Loucy (cell line): Measurements from ENCODE around the gene XPNPEP3.

Experiments
- H2AFZ ChIP-seq: fragments of 200-600 bp; sonication (generic); 2 replicates; pipeline ENCODE4 v1.6.0; 2016; ENCODE audit warnings: antibody characterized with exemption, mild to moderate bottlenecking, low read length, moderate library complexity
- H3F3A ChIP-seq: fragments of 200-600 bp; 2 replicates; pipeline ENCODE4 v1.6.0; 2016; ENCODE audit warnings: antibody characterized with exemption, low read depth, mild to moderate bottlenecking
- H3K27me3 ChIP-seq: fragments of 200-600 bp; sonication (generic); 2 replicates; pipeline ENCODE4 v1.6.1; 2014; ENCODE audit warnings: low read length, mild to moderate bottlenecking; ENCODE audit not compliant: insufficient read depth, poor library complexity, severe bottlenecking
- H3K36me3 ChIP-seq: fragments of 200-600 bp; sonication (generic); 2 replicates; pipeline ENCODE4 v1.6.1; 2016; ENCODE audit warnings: low read length; ENCODE audit not compliant: insufficient read depth
- H3K4me1 ChIP-seq: fragments of 200-600 bp; sonication (generic); 2 replicates; pipeline ENCODE4 v1.5.1; 2014; ENCODE audit warnings: low read length, mild to moderate bottlenecking; ENCODE audit not compliant: insufficient read depth, poor library complexity, severe bottlenecking
- H3K4me2 ChIP-seq: fragments of 200-600 bp; sonication (generic); 2 replicates; pipeline ENCODE4 v1.6.0; 2014; ENCODE audit warnings: antibody characterized with exemption, low read length, low read depth, mild to moderate bottlenecking; ENCODE audit not compliant: poor library complexity, severe bottlenecking
- H3K4me3 ChIP-seq: fragments of 200-600 bp; sonication (generic); 2 replicates; pipeline ENCODE4 v1.5.1; 2014; ENCODE audit warnings: low read length, mild to moderate bottlenecking, mixed read lengths; ENCODE audit not compliant: poor library complexity, severe bottlenecking
- H3K79me2 ChIP-seq: fragments of 200-600 bp; sonication (generic); 2 replicates; pipeline ENCODE4 v1.6.1; 2014; ENCODE audit warnings: low read length; ENCODE audit not compliant: insufficient read depth
- H3K9ac ChIP-seq: fragments of 200-600 bp; sonication (generic); 2 replicates; pipeline ENCODE4 v1.6.0; 2014; ENCODE audit warnings: mild to moderate bottlenecking, low read depth, low read length, moderate library complexity; ENCODE audit not compliant: poor library complexity, severe bottlenecking
- H3K9me2 ChIP-seq: fragments of 200-600 bp; sonication (generic); replicated peaks from 2 replicates; pipeline ENCODE4 v1.6.1; 2016; ENCODE audit warnings: low read depth, low read length, mixed read lengths
- H3K9me3 ChIP-seq: fragments of 200-600 bp; sonication (generic); 2 replicates; pipeline ENCODE4 v1.6.1; 2014; ENCODE audit warnings: mild to moderate bottlenecking, antibody characterized with exemption, low read length, low read depth; ENCODE audit not compliant: insufficient read depth
- H4K20me1 ChIP-seq: fragments of 200-600 bp; sonication (generic); 2 replicates; pipeline ENCODE4 v1.6.0; 2014; ENCODE audit warnings: antibody characterized with exemption, low read length, mild to moderate bottlenecking; ENCODE audit not compliant: insufficient read depth, poor library complexity, severe bottlenecking
- CTCF ChIP-seq: fragments of 200-600 bp; sonication (generic); conservative IDR thresholded peaks from 2 replicates; pipeline ENCODE4 v1.5.1; 2014; ENCODE audit warnings: mild to moderate bottlenecking, antibody characterized with exemption, low read length
- EZH2phosphoT487 ChIP-seq: fragments of 200-600 bp; IDR thresholded peaks from 2 replicates; pipeline ENCODE4 v1.6.1; 2018; ENCODE audit warnings: antibody characterized with exemption, mild to moderate bottlenecking, moderate library complexity, borderline replicate concordance

Gene XPNPEP3

GRCh38 chr22:40922484-40923303 is 65.7 kb downstream of the XPNPEP3 start:
- no peaks in the 10 kb centered on the region for H3F3A ChIP-seq
- no peak overlapping the region for H3K9ac ChIP-seq
- H3K36me3 ChIP-seq: peaks cover 25% of the 10 kb centered on the region; the same call in 1 of the 2 replicates
- H3K27me3 ChIP-seq: no peaks in the 10 kb centered on the region
- no peaks in the 10 kb centered on the region for H3K4me1 ChIP-seq
- no peaks in the 10 kb centered on the region for H3K9me2 ChIP-seq
- H3K4me2 ChIP-seq: no peak overlapping the region
- no peak overlapping the region for H3K4me3 ChIP-seq
- no peaks in the 10 kb centered on the region for H3K79me2 ChIP-seq
- H2AFZ ChIP-seq: no peak overlapping the region
- no peaks in the 10 kb centered on the region for H4K20me1 ChIP-seq
- H3K9me3 ChIP-seq: no peaks in the 10 kb centered on the region
- peak; percentile 78 for TF ChIP-seq CTCF
- no peak for TF ChIP-seq EZH2phosphoT487

- no peaks in the 10 kb centered on the region for H3K27me3 ChIP-seq
- no peak for TF ChIP-seq CTCF
- no peak for TF ChIP-seq EZH2phosphoT487
- H3K9ac ChIP-seq: no peak overlapping the region
- no peak overlapping the region for H3K4me3 ChIP-seq
- H4K20me1 ChIP-seq: no peaks in the 10 kb centered on the region
- H3K79me2 ChIP-seq: no peaks in the 10 kb centered on the region
- H2AFZ ChIP-seq: no peak overlapping the region
- H3K36me3 ChIP-seq: peaks cover 24% of the 10 kb centered on the region; the same call in 1 of the 2 replicates
- H3K9me3 ChIP-seq: no peaks in the 10 kb centered on the region
- no peaks in the 10 kb centered on the region for H3F3A ChIP-seq
- no peaks in the 10 kb centered on the region for H3K4me1 ChIP-seq
- no peaks in the 10 kb centered on the region for H3K9me2 ChIP-seq
- no peak overlapping the region for H3K4me2 ChIP-seq
Measured at GRCh38 chr22:40928657-40929056, 71.7 kb downstream of the XPNPEP3 start.

GRCh38 chr22:40932396-40932795 is 75.4 kb downstream of the XPNPEP3 start:
- H3K9me3 ChIP-seq: no peaks in the 10 kb centered on the region
- H2AFZ ChIP-seq: no peak overlapping the region
- H3K4me3 ChIP-seq: no peak overlapping the region
- no peaks in the 10 kb centered on the region for H3K79me2 ChIP-seq
- no peaks in the 10 kb centered on the region for H3F3A ChIP-seq
- H3K4me1 ChIP-seq: no peaks in the 10 kb centered on the region
- no peaks in the 10 kb centered on the region for H4K20me1 ChIP-seq
- H3K4me2 ChIP-seq: no peak overlapping the region
- TF ChIP-seq CTCF: no peak
- TF ChIP-seq EZH2phosphoT487: no peak
- no peaks in the 10 kb centered on the region for H3K36me3 ChIP-seq
- no peak overlapping the region for H3K9ac ChIP-seq
- H3K27me3 ChIP-seq: no peaks in the 10 kb centered on the region
- no peaks in the 10 kb centered on the region for H3K9me2 ChIP-seq
